HG03469 (cell line): ENCODE data around the gene PCDH20.
"Not testable (repeated sequence)": the region's sequence is repeated elsewhere in the genome, so short reads cannot be mapped to it uniquely, and the experiment has no call there.

Source experiments
- ATAC-seq: cut with Tn5 transposase; IDR thresholded peaks from one replicate; pipeline ENCODE4 v1.9.1; 2021; ENCODE audit warnings: mild to moderate bottlenecking, moderate library complexity, moderate number of reproducible peaks; ENCODE audit not compliant: unreplicated experiment

The PCDH20 gene

DNA sequence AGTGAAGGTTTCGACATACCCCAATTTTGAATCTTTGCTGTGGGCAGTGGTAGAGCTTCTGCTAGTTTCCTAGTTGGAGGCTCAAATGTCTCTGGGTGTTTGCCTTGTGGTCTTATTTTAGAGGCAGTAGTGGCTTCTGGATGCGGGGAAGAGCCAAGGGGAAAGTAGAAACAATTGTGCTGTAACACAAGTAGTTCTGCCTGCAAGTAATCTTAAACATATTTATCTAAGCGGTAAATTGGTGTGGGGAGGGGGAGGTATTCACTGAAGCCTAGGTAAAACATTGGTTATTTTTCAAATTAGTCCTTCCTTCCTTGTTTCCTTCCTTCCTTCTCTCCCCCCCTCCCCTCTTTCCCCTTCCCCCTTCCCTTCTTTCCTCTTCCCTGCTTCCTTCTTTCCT lies at the start of gene PCDH20:
Gene PCDH20 (minus strand): TSS at position 101 of the 400 bp plus-strand sequence. CDS start 691 bp downstream, outside the sequence.
- ATAC-seq, result no peak

GRCh38 chr13:61463024-61463423 lies 47.4 kb upstream of the PCDH20 start:
- ATAC-seq, result no peak

GRCh38 chr13:61453121-61453520 lies 37.5 kb upstream of the PCDH20 start:
- ATAC-seq, result no peak

GRCh38 chr13:61432029-61432428 lies 16.4 kb upstream of the PCDH20 start:
- ATAC-seq, result no peak

DNA sequence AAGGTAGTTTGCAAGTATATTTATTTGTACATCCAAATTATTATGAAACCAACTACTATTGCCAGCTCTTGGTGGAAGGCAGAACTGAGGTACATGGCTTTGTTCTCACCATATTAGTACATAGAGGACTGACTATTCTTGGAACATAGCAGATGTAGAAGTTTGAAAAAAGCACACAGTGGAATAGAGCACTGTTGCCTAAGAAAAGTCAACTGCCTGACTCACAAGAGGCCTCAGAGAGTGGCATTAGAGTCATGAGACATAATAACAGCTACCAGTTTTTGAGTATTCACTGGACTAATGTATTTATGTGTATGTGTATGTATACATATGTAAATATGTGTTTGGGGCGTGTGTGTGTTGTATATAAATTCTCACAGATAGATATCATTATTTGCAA lies 8.3 kb upstream of the PCDH20 start:
- ATAC-seq, result no peak

GRCh38 chr13:61417086-61417570 lies 1.5 kb upstream of the PCDH20 start:
- ATAC-seq, result no peak

DNA sequence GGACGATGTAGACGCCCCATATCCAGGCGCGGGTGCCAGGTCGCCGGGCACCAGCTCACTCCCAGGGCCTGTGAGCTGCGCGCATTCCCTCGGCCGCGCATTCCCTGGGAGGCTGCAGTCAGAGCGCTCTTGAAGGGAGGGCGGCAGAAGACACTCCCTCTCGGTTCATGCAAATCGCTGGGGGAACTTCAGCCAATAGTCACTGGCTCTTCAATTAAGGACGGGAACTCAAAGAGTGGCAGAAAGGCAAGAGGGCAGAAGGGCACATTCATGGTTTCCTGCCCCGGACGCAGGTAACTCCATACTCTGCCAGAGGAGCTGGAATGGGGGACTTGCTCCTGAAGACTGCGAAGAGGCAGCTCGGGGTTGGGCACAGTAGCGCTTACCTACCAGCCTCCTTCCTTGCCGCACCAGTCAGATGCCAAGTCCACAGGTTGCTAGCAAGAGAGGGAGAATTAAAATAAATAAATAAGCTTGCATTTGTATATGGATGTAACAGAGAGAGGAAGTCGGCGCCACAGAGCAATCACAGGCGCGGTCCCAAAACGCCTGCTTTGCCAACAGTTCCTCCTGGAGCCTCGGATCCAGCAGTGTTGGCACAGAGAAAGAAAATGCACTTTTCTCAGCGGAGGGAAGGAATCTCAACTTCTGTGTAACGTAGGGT lies 459 bp downstream of the PCDH20 start:
- ATAC-seq, result no peak

DNA sequence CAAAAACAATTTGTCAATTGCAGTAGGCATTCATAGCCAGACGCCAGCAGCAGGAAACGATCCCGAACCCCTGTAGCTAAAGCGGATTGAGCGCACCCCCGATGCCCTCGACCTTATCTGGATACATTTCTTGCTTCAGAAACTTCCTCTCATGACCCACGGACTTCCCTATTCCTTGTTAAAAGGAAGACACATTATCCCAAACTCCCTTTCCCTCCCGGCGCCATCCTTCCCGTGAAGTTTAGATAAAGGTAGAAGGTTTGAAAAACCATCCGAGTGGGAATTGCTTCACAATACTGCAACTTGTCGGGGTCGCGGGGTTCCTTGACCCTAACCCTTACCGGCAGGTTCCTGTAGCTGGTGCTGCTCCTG lies 977 bp downstream of the PCDH20 start:
- ATAC-seq, result no peak

GRCh38 chr13:61413572-61414535 lies 1.8 kb downstream of the PCDH20 start:
- no peak for ATAC-seq

GRCh38 chr13:61410669-61411297 lies 4.9 kb downstream of the PCDH20 start:
- ATAC-seq, result no peak

- no peak for ATAC-seq
These were observed 5.4 kb downstream of the PCDH20 start for GRCh38 chr13:61410266-61410665.

DNA sequence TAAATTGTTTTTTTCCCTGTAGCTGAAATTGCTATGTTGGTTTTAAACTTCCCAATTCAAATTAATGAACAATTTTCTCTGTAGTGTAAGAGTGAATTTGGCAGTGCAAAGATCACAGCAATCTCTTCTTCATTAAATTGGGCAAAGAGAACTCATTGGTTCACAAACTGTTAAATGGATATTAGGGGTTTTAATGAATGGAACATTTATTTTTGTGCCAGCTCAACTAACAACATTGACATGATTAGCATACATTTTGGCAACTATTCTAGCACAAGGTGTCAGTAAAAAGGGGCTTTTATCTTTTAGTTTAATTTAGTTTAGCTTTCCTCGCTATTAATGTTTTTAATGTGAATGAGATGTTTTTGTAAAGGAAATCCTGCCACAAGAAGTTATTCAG lies 7.1 kb downstream of the PCDH20 start:
- no peak for ATAC-seq

- ATAC-seq, result no peak
These were observed 9.4 kb downstream of the PCDH20 start for GRCh38 chr13:61406275-61406674.

GRCh38 chr13:61396121-61396520 lies 19.5 kb downstream of the PCDH20 start:
- ATAC-seq, result no peak

GRCh38 chr13:61391426-61391825 lies 24.2 kb downstream of the PCDH20 start:
- ATAC-seq, result no peak

GRCh38 chr13:61387694-61388093 lies 28.0 kb downstream of the PCDH20 start:
- ATAC-seq, result no peak

- no peak for ATAC-seq
These were observed 32.5 kb downstream of the PCDH20 start for GRCh38 chr13:61383111-61383510.

DNA sequence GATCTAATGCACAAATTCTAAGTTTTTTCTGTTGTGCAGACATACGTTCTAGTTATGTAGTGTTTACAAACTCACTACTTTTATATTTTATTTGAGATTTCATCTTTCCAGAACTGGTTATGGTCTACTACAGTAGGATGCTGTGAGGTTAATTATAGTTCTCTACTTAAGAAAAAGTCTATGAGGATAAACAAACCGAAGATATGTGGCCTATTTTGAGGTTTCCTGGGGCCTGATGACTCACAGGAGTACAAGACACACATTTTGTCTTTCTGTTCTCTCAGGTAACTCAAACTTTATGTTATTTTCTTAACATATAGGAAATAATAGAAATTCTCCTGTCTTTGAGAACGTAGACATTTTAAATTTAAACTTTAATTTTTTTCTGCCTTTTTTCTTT lies 45.1 kb downstream of the PCDH20 start:
- no peak for ATAC-seq

- not testable (repeated sequence) for ATAC-seq
These were observed 51.0 kb downstream of the PCDH20 start for GRCh38 chr13:61364690-61365089.

DNA sequence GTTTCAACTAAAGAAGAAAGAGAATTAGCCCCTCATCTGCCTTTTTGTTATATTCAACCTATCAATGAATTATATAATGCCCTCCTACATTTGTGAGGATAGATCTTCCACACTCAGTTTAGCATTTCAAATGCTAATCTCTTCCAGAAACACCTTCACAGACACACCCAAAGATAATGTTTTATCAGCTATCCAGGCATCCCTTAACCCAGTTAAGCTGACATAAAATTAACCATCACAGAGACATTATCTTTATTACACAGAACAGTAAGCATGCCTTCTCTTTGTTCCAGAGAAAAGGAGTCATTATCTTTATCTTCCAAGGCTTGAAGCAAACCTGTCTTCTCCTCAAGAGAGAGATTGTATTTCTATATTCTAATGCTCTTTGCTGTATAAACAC lies 53.1 kb downstream of the PCDH20 start:
- ATAC-seq, result no peak
